HepG2 (cell line): ENCODE measurements around the gene CDK1. TPM values are rescaled to one million over a fixed set of nuclear protein-coding genes. Genes with fewer than 3 reads are reported as not detected.

Source experiments
- ATAC-seq: fragments of 200-7000 bp; cut with Tn5 transposase; 3 replicates; pipeline ENCODE4 v1.9.1; 2020; ENCODE audit warnings: mild to moderate bottlenecking, moderate library complexity
- BruUV-seq: library from RNA; stranded (reverse); fragments of 400-500 nt; replicated peaks from 2 replicates; lab custom pipeline; 2021; lab: Mats Ljungman, UMichigan
- CTCF ChIA-PET: fragments of 300-600 bp; formaldehyde crosslinking; extraction: SDS; loops from one replicate; lab custom pipeline; 2021; ENCODE audit warnings: low total read pairs, inconsistent platforms, low intra/inter-chr PET ratio; lab: Yijun Ruan, JAX
- POLR2A ChIA-PET: fragments of 350-600 bp; sonication (Branson Sonifier 250); formaldehyde crosslinking; loops from one replicate; lab custom pipeline; 2020; ENCODE audit warnings: antibody characterized with exemption, inconsistent platforms; lab: Yijun Ruan, JAX
- DNase-seq: peaks from one replicate; pipeline ENCODE4 v3.0.0-alpha.2; 2015; ENCODE audit warnings: low spot score
- FAIRE-seq: peaks from 3 replicates; lab custom pipeline; 2011; peaks lifted over from hg19 to GRCh38; lab: Jason Lieb, UNC
- H2AFZ ChIP-seq: one replicate; pipeline ENCODE4 v1.6.1; 2011; ENCODE audit warnings: low read length, inconsistent platforms
- H3K27ac ChIP-seq: fragments of 300-600 bp; 3 replicates; pipeline ENCODE4 v1.8.0; 2011; ENCODE audit warnings: mixed run types, mild to moderate bottlenecking, mixed read lengths, low read length, inconsistent platforms; ENCODE audit not compliant: insufficient read depth; ENCODE audit errors: extremely low read length
- H3K27me3 ChIP-seq, 2 experiments: fragments of 200-600 bp in 1 of 2; 2 replicates in 1 of 2; 3 replicates in 1 of 2; pipeline versions ENCODE4 v1.6.0 to v1.8.0; 2011; ENCODE audit warnings: low read length in 2 of 2, mild to moderate bottlenecking in 2 of 2, moderate library complexity in 2 of 2, inconsistent platforms in 1 of 2; ENCODE audit not compliant: insufficient read depth in 2 of 2, control insufficient read depth in 1 of 2
- H3K36me3 ChIP-seq, 2 experiments: fragments of 200-600 bp in 1 of 2; replicated peaks in 1 of 2; 2 replicates in 1 of 2; 3 replicates in 1 of 2; pipeline versions ENCODE4 v1.5.1 to v1.8.0; 2011; ENCODE audit warnings: low read length in 2 of 2, inconsistent platforms in 1 of 2; ENCODE audit not compliant: insufficient read depth in 2 of 2, control insufficient read depth in 1 of 2
- H3K4me1 ChIP-seq: 2 replicates; pipeline ENCODE4 v1.5.1; 2012; ENCODE audit warnings: low read length, inconsistent platforms; ENCODE audit not compliant: insufficient read depth
- H3K4me2 ChIP-seq: 2 replicates; pipeline ENCODE4 v1.6.0; 2011; ENCODE audit warnings: low read depth, low read length, inconsistent platforms
- H3K4me3 ChIP-seq, 3 experiments: fragments of 200-600 bp in 1 of 3; sonication (generic), shearing (Covaris generic) in 1 of 3; replicated peaks in 1 of 3; 2 replicates each; pipeline ENCODE4 v1.5.1; 2011 to 2016; ENCODE audit warnings: low read length in 3 of 3, inconsistent platforms in 2 of 3, low read depth in 2 of 3, mild to moderate bottlenecking in 2 of 3, control low read depth in 1 of 3, mixed read lengths in 1 of 3; ENCODE audit not compliant: insufficient read depth in 1 of 3
- H3K79me2 ChIP-seq: one replicate; pipeline ENCODE4 v1.6.1; 2011; ENCODE audit warnings: low read length, inconsistent platforms; ENCODE audit not compliant: insufficient read depth
- H3K9ac ChIP-seq: 2 replicates; pipeline ENCODE4 v1.6.0; 2011; ENCODE audit warnings: mild to moderate bottlenecking, low read depth, low read length, inconsistent platforms; ENCODE audit not compliant: insufficient read depth
- H3K9me3 ChIP-seq: 2 replicates; pipeline ENCODE4 v1.5.1; 2012; ENCODE audit warnings: mild to moderate bottlenecking, low read length
- H4K20me1 ChIP-seq: 2 replicates; pipeline ENCODE4 v1.6.0; 2011; ENCODE audit warnings: inconsistent platforms, mild to moderate bottlenecking, low read length, moderate library complexity; ENCODE audit not compliant: insufficient read depth
- ARID2 ChIP-seq: sonication (generic); formaldehyde crosslinking; IDR thresholded peaks from 2 replicates; pipeline ENCODE4 v1.8.1; 2022; ENCODE audit warnings: mild to moderate bottlenecking, missing genetic modification reagents, borderline replicate concordance
- FLYWCH1 ChIP-seq: sonication (generic); formaldehyde crosslinking; IDR thresholded peaks from 2 replicates; pipeline ENCODE4 v1.8.1; 2023; ENCODE audit warnings: mild to moderate bottlenecking, missing genetic modification reagents
- JARID2 ChIP-seq: sonication (generic); formaldehyde crosslinking; IDR thresholded peaks from 2 replicates; pipeline ENCODE4 v1.8.1; 2023; ENCODE audit warnings: missing genetic modification reagents, inconsistent platforms; ENCODE audit not compliant: insufficient replicate concordance
- KAT7 ChIP-seq: IDR thresholded peaks from 2 replicates; pipeline ENCODE4 v1.6.1; 2018; ENCODE audit warnings: borderline replicate concordance, missing compliant biosample characterization
- KDM5A ChIP-seq: fragments of 200-600 bp; sonication (generic); IDR thresholded peaks from 2 replicates; pipeline ENCODE4 v1.7.0; 2018; ENCODE audit warnings: antibody characterized with exemption, mild to moderate bottlenecking, low read length, borderline replicate concordance
- MAFG ChIP-seq: sonication (generic); formaldehyde crosslinking; IDR thresholded peaks from 2 replicates; pipeline ENCODE4 v1.5.1; 2020; ENCODE audit warnings: mild to moderate bottlenecking, missing genetic modification reagents
- MAX ChIP-seq: IDR thresholded peaks from 2 replicates; pipeline ENCODE4 v1.6.1; 2012; ENCODE audit warnings: inconsistent platforms
- NFE2L2 ChIP-seq: fragments of 150-350 bp; IDR thresholded peaks from 2 replicates; pipeline ENCODE4 v1.6.1; 2014; ENCODE audit warnings: low read length
- RBFOX2 ChIP-seq: fragments of 200-400 bp; formaldehyde crosslinking; IDR thresholded peaks from 2 replicates; pipeline ENCODE4 v1.6.1; 2017; ENCODE audit warnings: low read depth, mild to moderate bottlenecking, low read length
- RXRA ChIP-seq: sonication (generic); formaldehyde crosslinking; IDR thresholded peaks from 2 replicates; pipeline ENCODE4 v1.5.1; 2020; ENCODE audit warnings: missing genetic modification reagents
- SNAPC2 ChIP-seq: sonication (generic); formaldehyde crosslinking; IDR thresholded peaks from 2 replicates; pipeline ENCODE4 v1.8.1; 2022; ENCODE audit warnings: mild to moderate bottlenecking, missing genetic modification reagents
- SOX5 ChIP-seq: IDR thresholded peaks from 2 replicates; pipeline ENCODE4 v1.6.1; 2016; ENCODE audit warnings: borderline replicate concordance
- SSRP1 ChIP-seq: IDR thresholded peaks from 2 replicates; pipeline ENCODE4 v1.6.1; 2016; ENCODE audit warnings: control low read depth
- YEATS4 ChIP-seq: sonication (generic); formaldehyde crosslinking; IDR thresholded peaks from 2 replicates; pipeline ENCODE4 v1.4.0; 2020; ENCODE audit warnings: missing genetic modification reagents, borderline replicate concordance
- ZBTB21 ChIP-seq: sonication (generic); formaldehyde crosslinking; IDR thresholded peaks from 2 replicates; pipeline ENCODE4 v1.4.0; 2020; ENCODE audit warnings: missing genetic modification reagents
- ZBTB37 ChIP-seq: sonication (generic); formaldehyde crosslinking; IDR thresholded peaks from 2 replicates; pipeline ENCODE4 v1.4.0; 2020; ENCODE audit warnings: mild to moderate bottlenecking, missing genetic modification reagents
- ZNF451 ChIP-seq: sonication (generic); formaldehyde crosslinking; IDR thresholded peaks from 2 replicates; pipeline ENCODE4 v1.5.0; 2020; ENCODE audit warnings: mild to moderate bottlenecking, missing genetic modification reagents
- ZNF580 ChIP-seq: IDR thresholded peaks from 2 replicates; pipeline ENCODE4 v1.6.1; 2016; ENCODE audit warnings: low read depth, borderline replicate concordance
- ZNF615 ChIP-seq: sonication (generic); formaldehyde crosslinking; IDR thresholded peaks from 2 replicates; pipeline ENCODE4 v1.5.0; 2020; ENCODE audit warnings: mild to moderate bottlenecking, missing genetic modification reagents, borderline replicate concordance
- WGBS: methylation state at CpG from one replicate; pipeline ENCODE4 v1.1.6; 2017; ENCODE audit warnings: low lambda C conversion rate; 5-methylcytosine and 5-hydroxymethylcytosine counted together
- in situ Hi-C: cut with HindIII; loops from 2 replicates; pipeline ENCODE4 v1.10.0; 2017; ENCODE audit warnings: low pct_unique_long_range_greater_than_20kb; ENCODE audit not compliant: extremely low pct_ligation_motif_present
- intact Hi-C: fragments of 100-400 bp; cut with micrococcal nuclease; formaldehyde crosslinking; loops from one replicate; pipeline ENCODE4 v1.10.0; 2022; ENCODE audit not compliant: unreplicated experiment
- polyA plus RNA-seq, 8 experiments: library from polyadenylated mRNA; depleted of rRNA in 3 of 8; stranded (reverse) in 7 of 8; unstranded in 1 of 8; fragments of >200 nt; fragmentation: Illumina TruSeq in 4 of 8; extraction: Trizol in 4 of 8; gene quantifications; 2 replicates each; pipeline versions ENCODE4 v1.2.1 to v1.2.3, GENCODE V29; 2011 to 2016; ENCODE audit warnings: low read depth in 4 of 8, missing spikeins in 1 of 8, mixed read lengths in 1 of 8; ENCODE audit not compliant: insufficient read depth in 1 of 8
- total RNA-seq, 5 experiments: library from RNA; depleted of rRNA; stranded (reverse); fragments of >200 nt; fragmentation: Illumina TruSeq; extraction: Trizol; gene quantifications; 2 replicates each; pipeline ENCODE4 v1.2.3, GENCODE V29; 2016; ENCODE audit warnings: low read depth in 1 of 5

Gene CDK1
- total and polyA plus RNA-seq, 2 of the 13 experiments (the other 11 are each of a cell fraction or from before 2014, with no cell fraction given), result 42.6 to 132 TPM

- ATAC-seq (no peak), FAIRE-seq (no peak), DNase-seq (no peak)
- no peaks in the 10 kb centered on the region for H4K20me1 ChIP-seq
- WGBS, result 100% methylated on average over 4 of the region's 4 CpGs
- no peak overlapping the region for H3K4me3 ChIP-seq
- ChIA-PET CTCF (no interaction called here), POLR2A (no interaction called here)
- H3K36me3 ChIP-seq, result peaks cover 7 to 43% of the 10 kb centered on the region in 2 experiments
- H3K79me2 ChIP-seq, result peaks cover 8% of the 10 kb centered on the region
- intact Hi-C loops, result no loop called here
- H3K27me3 ChIP-seq, result no peaks in the 10 kb centered on the region
- H3K4me1 ChIP-seq, result peaks cover 13% of the 10 kb centered on the region
- H3K4me2 ChIP-seq, result no peak overlapping the region
- in situ Hi-C loops, result no loop called here
- no peaks in the 10 kb centered on the region for H3K9me3 ChIP-seq
- TF ChIP-seq KAT7 (CRISPR knock-in tag), result no peak
- no peak for TF ChIP-seq YEATS4 (CRISPR knock-in tag)
- no peak for TF ChIP-seq ZNF451
- TF ChIP-seq SSRP1, result no peak
- TF ChIP-seq SOX5 (CRISPR knock-in tag), result no peak
- TF ChIP-seq ZBTB21 (CRISPR knock-in tag), result no peak
- no peak for TF ChIP-seq ZBTB37 (CRISPR knock-in tag)
- no peak for TF ChIP-seq SNAPC2
- TF ChIP-seq ARID2 (CRISPR knock-in tag), result no peak
- TF ChIP-seq NFE2L2, result no peak
- TF ChIP-seq FLYWCH1 (CRISPR knock-in tag), result no peak
- no peak for TF ChIP-seq ZNF615 (CRISPR knock-in tag)
- no peak for TF ChIP-seq MAX
- no peak for TF ChIP-seq MAFG (CRISPR knock-in tag)
- no peak for TF ChIP-seq JARID2 (CRISPR knock-in tag)
- TF ChIP-seq ZNF580 (CRISPR knock-in tag), result no peak
- TF ChIP-seq KDM5A, result no peak
- no peak for TF ChIP-seq RXRA (CRISPR knock-in tag)
- TF ChIP-seq RBFOX2, result no peak
- TF ChIP-seq, all 625 proteins: peak for 0
- Histone ChIP-seq H3K9ac (no peak overlapping the region), H3K27ac (no peak overlapping the region), H2AFZ (no peak overlapping the region)
- no TSS peak for BruUV-seq
Observed at GRCh38 chr10:60794953-60795352, 16.7 kb downstream of the CDK1 start.
